OCI-LY7 (cell line): ENCODE results near the gene ZCCHC14. TPM values are rescaled to one million over a fixed set of nuclear protein-coding genes. Genes with fewer than 3 reads are reported as not detected.

Experiments
- BruUV-seq: library from RNA; stranded (reverse); fragments of 400-500 nt; replicated peaks from 2 replicates; lab custom pipeline; 2021; lab: Mats Ljungman, UMichigan
- CTCF ChIA-PET: fragments of 300-600 bp; sonication (Branson Sonifier 250); formaldehyde crosslinking; loops from one replicate; lab custom pipeline; 2022; ENCODE audit warnings: antibody characterized with exemption; ENCODE audit not compliant: unreplicated experiment; lab: Charles Lee
- POLR2A ChIA-PET: fragments of 300-600 bp; sonication (Branson Sonifier 250); formaldehyde crosslinking; loops from one replicate; lab custom pipeline; 2022; ENCODE audit warnings: antibody characterized with exemption; lab: Charles Lee
- DNase-seq: peaks from one replicate; pipeline ENCODE4 v3.0.0-alpha.2; 2015; ENCODE audit warnings: low spot score
- H2AFZ ChIP-seq: fragments of 200-600 bp; sonication (generic), shearing (Covaris generic); 2 replicates; pipeline ENCODE4 v1.6.1; 2014; ENCODE audit warnings: mild to moderate bottlenecking, antibody characterized with exemption, low read length, moderate library complexity
- H3K27ac ChIP-seq: fragments of 200-600 bp; sonication (generic); 2 replicates; pipeline ENCODE4 v1.5.1; 2014; ENCODE audit warnings: mixed run types, low read depth, mild to moderate bottlenecking, moderate library complexity, low read length, inconsistent platforms; ENCODE audit not compliant: poor library complexity, severe bottlenecking
- H3K36me3 ChIP-seq: fragments of 200-600 bp; sonication (generic); 2 replicates; pipeline ENCODE4 v1.6.1; 2014; ENCODE audit warnings: mild to moderate bottlenecking, antibody characterized with exemption, low read length, moderate library complexity, mixed read lengths; ENCODE audit not compliant: insufficient read depth
- H3K4me1 ChIP-seq: fragments of 200-600 bp; sonication (generic); 2 replicates; pipeline ENCODE4 v1.5.1; 2014; ENCODE audit warnings: mild to moderate bottlenecking, low read length; ENCODE audit not compliant: insufficient read depth, poor library complexity, severe bottlenecking
- H3K4me2 ChIP-seq: fragments of 200-600 bp; sonication (generic); 2 replicates; pipeline ENCODE4 v1.6.1; 2014; ENCODE audit warnings: mild to moderate bottlenecking, low read length
- H3K4me3 ChIP-seq: fragments of 200-600 bp; sonication (generic); 2 replicates; pipeline ENCODE4 v1.5.1; 2014; ENCODE audit warnings: mild to moderate bottlenecking, low read depth, low read length; ENCODE audit not compliant: poor library complexity, severe bottlenecking
- H3K79me2 ChIP-seq: fragments of 200-600 bp; sonication (generic); 2 replicates; pipeline ENCODE4 v1.6.1; 2016; ENCODE audit warnings: low read depth, mild to moderate bottlenecking, low read length, moderate library complexity, mixed read lengths; ENCODE audit not compliant: insufficient read depth
- H3K9me2 ChIP-seq: fragments of 200-600 bp; sonication (generic); 2 replicates; pipeline ENCODE4 v1.6.1; 2016; ENCODE audit warnings: mild to moderate bottlenecking, low read length, mixed read lengths; ENCODE audit not compliant: insufficient read depth
- H3K9me3 ChIP-seq: fragments of 200-600 bp; sonication (generic); 2 replicates; pipeline ENCODE4 v1.6.1; 2014; ENCODE audit warnings: mild to moderate bottlenecking, mixed run types, low read length, mixed read lengths
- H4K20me1 ChIP-seq: fragments of 200-600 bp; sonication (generic); 2 replicates; pipeline ENCODE4 v1.6.1; 2014; ENCODE audit warnings: mild to moderate bottlenecking, antibody characterized with exemption, low read length, moderate library complexity, mixed read lengths; ENCODE audit not compliant: insufficient read depth
- CTCF ChIP-seq: fragments of 200-600 bp; sonication (generic); conservative IDR thresholded peaks from 2 replicates; pipeline ENCODE4 v1.5.1; 2014; ENCODE audit warnings: mild to moderate bottlenecking, antibody characterized with exemption, low read length, moderate library complexity, mixed read lengths
- EZH2phosphoT487 ChIP-seq: fragments of 200-600 bp; sonication (generic); IDR thresholded peaks from 2 replicates; pipeline ENCODE4 v1.6.1; 2018; ENCODE audit warnings: low read depth, borderline replicate concordance, mild to moderate bottlenecking, mixed run types, antibody characterized with exemption, low read length, moderate library complexity, mixed read lengths
- intact Hi-C: fragments of 100-400 bp; cut with micrococcal nuclease; formaldehyde crosslinking; loops from one replicate; pipeline ENCODE4 v1.10.0; 2022; ENCODE audit not compliant: unreplicated experiment
- total RNA-seq, 2 experiments: library from RNA; depleted of rRNA in 1 of 2; stranded (reverse); fragments of >200 nt in 1 of 2; shearing (Covaris generic) in 1 of 2; gene quantifications; 2 replicates each; pipeline ENCODE4 v1.2.3, GENCODE V29; 2014 to 2022

The ZCCHC14 gene
- total RNA-seq, 2 experiments from 2014 or later: 8.5 to 17.1 TPM

GRCh38 chr16:87423429-87423828 lies 69.4 kb downstream of the ZCCHC14 start:
- no peaks in the 10 kb centered on the region for H3K9me3 ChIP-seq
- DNase-seq: no peak
- H2AFZ ChIP-seq: no peak overlapping the region
- no peaks in the 10 kb centered on the region for H3K9me2 ChIP-seq
- H4K20me1 ChIP-seq: no peaks in the 10 kb centered on the region; the same call in 1 of the 2 replicates
- POLR2A ChIA-PET: no interaction called here
- peaks cover 17% of the 10 kb centered on the region; the same call in 1 of the 2 replicates for H3K36me3 ChIP-seq
- H3K4me2 ChIP-seq: no peak overlapping the region
- no TSS peak for BruUV-seq
- H3K79me2 ChIP-seq: no peaks in the 10 kb centered on the region
- H3K4me1 ChIP-seq: no peaks in the 10 kb centered on the region
- CTCF ChIA-PET: no interaction called here
- intact Hi-C loops: no loop called here
- TF ChIP-seq EZH2phosphoT487 (no peak), CTCF (no peak)
- H3K4me3 ChIP-seq: no peak overlapping the region
- H3K27ac ChIP-seq: no peak overlapping the region

DNA sequence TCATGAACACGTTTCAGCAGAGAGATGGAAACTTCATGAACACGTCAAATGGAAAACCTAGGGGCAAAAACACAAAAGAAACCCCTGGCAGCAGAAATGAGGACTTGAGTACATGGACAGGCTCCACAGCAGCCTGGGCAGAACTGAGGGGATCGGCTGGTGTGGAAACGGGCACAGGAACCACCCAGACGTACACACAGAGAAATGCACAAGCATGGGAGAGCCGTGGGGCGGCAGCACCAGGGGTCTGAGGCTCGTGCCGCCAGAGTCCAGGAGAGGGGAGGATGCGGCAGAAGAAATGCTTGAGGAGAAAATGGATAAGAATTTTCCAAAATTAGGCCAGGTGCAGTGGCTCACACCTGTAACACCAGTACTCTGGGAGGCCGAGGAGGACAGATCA lies 70.7 kb downstream of the ZCCHC14 start:
- Histone ChIP-seq H3K27ac (no peak overlapping the region), H2AFZ (no peak overlapping the region), H3K4me2 (no peak overlapping the region), H3K4me3 (no peak overlapping the region), H3K9me3 (no peaks in the 10 kb centered on the region), H3K36me3 (peaks cover 17% of the 10 kb centered on the region; the same call in 1 of the 2 replicates), H4K20me1 (no peaks in the 10 kb centered on the region; the same call in 1 of the 2 replicates), H3K79me2 (no peaks in the 10 kb centered on the region), H3K4me1 (no peaks in the 10 kb centered on the region), H3K9me2 (no peaks in the 10 kb centered on the region)
- ChIA-PET CTCF (no interaction called here), POLR2A (no interaction called here)
- BruUV-seq: no TSS peak
- intact Hi-C loops: no loop called here
- TF ChIP-seq CTCF (no peak), EZH2phosphoT487 (no peak)
- no peak for DNase-seq

GRCh38 chr16:87421003-87421912 lies 71.6 kb downstream of the ZCCHC14 start:
- Histone ChIP-seq H3K27ac (no peak overlapping the region), H3K4me2 (no peak overlapping the region), H2AFZ (no peak overlapping the region), H3K36me3 (peaks cover 25% of the 10 kb centered on the region), H3K4me3 (no peak overlapping the region), H3K79me2 (no peaks in the 10 kb centered on the region), H3K9me3 (no peaks in the 10 kb centered on the region), H3K9me2 (no peaks in the 10 kb centered on the region), H4K20me1 (no peaks in the 10 kb centered on the region; the same call in 1 of the 2 replicates), H3K4me1 (no peaks in the 10 kb centered on the region)
- intact Hi-C loops: no loop called here
- no TSS peak for BruUV-seq
- ChIA-PET POLR2A (no interaction called here), CTCF (no interaction called here)
- DNase-seq: no peak
- TF ChIP-seq EZH2phosphoT487: no peak
- no peak for TF ChIP-seq CTCF
